Activated CD4-positive, alpha-beta T cell treated with anti-CD3 and anti-CD28 coated beads, Interleukin-2, amount 50 U/mL, for 24 hours (primary cell): Measurements from ENCODE around the gene CTCF.
"Not testable (repeated sequence)": the region's sequence is repeated elsewhere in the genome, so short reads cannot be mapped to it uniquely, and the experiment has no call there.

Source experiments
- DNase-seq, 2 donors: peaks; one replicate each; pipeline ENCODE4 v3.0.0-alpha.2; 2020; ENCODE audit warnings: low read depth in 1 of 2, low spot score in 1 of 2

Gene CTCF

DNA sequence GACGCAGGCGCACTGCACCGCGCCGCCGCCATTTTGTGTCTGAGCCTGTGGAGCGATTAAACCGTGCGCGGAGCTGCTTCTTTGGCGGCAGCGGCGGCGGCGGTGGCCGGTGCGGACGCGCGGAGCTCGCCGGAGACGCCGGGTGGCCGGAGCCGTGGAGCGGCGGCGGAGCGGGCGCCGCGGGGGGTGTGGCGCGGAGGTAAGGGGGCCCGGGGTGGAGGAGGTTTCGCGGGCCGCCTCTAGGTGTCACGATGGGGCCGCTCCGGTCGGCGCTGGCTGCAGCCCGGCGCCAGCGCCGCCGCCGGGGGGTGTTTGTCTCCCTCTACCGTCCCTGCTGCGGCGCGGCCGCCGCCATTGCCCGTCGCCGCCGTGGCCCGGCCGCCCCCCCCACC, at the start of gene CTCF:
Gene CTCF (plus strand): TSS at position 1 of the 392 bp plus-strand sequence. CDS start 48,307 bp downstream, outside the sequence.
- DNase-seq = peak in 1 of 2 donors; percentile 68

- not testable (repeated sequence) for DNase-seq
Observed at GRCh38 chr16:67513892-67514291, 48.4 kb upstream of the CTCF start.

GRCh38 chr16:67514382-67514828, 47.9 kb upstream of the CTCF start:
- DNase-seq = peak; percentile 54 to 71

- no peak for DNase-seq
Observed at GRCh38 chr16:67516296-67517154, 45.8 kb upstream of the CTCF start.

DNA sequence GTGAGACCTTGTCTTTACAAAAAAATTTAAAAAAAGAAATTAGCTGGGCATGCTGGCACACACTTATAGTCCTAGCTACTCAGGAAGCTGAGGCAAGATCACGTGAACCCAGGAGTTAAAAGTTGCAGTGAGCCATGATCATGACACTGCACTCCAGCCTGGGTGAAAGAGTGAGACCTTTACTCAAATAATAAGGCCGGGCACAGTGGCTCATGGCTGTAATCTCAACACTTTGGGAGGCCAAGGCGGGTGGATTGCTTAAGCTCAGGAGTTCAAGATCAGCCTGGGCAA, 45.2 kb upstream of the CTCF start:
- DNase-seq = no peak

DNA sequence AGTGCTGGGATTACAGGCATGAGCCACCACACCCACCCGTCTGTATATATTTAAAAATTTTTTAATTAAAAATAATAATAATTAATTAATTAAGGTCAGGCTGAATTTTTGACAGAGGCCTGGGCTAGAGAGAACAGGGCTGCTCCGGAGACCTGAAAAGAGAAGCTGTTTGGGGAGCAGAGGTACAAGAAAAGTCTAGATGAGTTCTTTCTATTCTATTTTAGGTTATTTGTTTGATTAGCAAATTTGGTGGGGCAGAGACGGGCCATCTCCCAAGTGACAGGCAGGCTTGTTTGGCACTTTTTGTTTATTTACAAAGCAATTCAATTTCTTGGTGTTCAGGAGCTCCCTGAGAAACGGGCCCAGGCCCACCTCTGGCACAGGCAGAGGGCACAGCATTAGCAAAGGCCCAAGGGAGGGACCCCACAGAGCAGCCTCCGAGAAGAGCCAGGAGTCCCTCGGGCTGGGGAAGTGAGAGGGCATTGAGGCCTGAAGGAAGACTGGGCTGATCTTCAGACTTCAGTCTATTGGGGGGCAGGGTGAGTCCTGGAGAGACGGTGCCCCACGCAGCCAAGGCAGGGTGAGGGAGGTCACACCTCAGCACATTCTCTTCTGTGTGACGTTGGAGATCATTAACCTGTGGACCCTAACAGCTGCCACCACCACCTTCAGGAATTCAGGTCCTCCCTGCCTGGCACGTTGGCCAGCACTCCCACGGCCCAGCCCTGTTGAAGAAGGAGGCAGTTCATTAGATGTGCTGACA, 44.5 kb upstream of the CTCF start:
- DNase-seq = no peak

GRCh38 chr16:67518676-67519075, 43.6 kb upstream of the CTCF start:
- no peak for DNase-seq

DNA sequence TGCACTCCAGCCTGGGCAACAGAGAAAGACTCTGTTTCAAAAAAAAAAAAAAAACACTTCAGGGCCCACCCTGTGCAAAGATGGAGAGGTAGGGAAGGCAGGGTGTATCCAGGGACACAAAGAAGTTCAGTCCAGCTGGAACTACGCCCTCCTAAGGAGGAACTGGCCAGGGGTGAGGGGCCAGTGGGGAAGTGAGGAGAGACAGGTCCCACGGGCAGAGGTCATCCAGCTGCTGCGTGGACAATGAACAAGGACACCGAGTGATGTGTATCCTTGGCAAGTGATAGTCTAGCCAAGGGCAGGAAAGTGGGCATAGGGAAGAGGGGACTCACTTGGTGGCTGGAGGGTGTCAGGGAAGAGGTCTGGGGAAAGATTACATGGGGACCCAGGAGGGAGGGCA, 43.1 kb upstream of the CTCF start:
- no peak for DNase-seq

DNA sequence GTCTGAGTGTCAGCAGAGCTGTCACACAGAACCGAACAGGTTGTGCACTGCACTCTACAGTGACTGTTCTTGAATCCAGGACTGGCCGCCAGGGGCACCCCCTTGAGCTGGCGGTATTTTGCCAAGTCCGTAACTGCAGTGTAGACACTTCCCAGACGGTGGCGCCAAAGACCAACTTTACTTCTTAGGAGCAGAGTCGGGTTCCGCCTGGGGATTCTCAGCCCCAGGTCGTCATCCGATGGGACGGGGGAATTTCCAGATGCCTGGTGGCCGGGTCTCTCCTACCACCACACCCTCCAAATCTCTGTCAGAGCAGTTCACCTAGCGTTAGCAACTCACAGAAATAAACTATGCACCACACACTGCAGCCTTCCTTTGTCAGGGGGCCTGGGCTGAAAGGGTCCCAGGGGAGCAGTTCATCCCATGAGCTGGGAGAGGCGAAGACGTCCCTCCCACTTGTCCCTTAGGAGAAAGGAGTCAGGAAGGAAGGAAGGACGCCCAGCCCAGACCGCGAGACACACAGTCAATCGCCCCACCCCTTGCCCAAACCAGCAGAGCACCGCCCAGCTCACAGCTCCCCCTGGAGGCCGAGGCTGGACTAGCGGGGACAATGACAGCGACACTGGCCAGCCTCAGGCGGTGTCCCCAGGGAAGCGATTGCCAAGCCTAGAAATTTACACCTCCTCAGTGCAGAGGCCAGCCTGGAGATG, 41.1 kb upstream of the CTCF start:
- peak; percentile 94 to 97 for DNase-seq

DNA sequence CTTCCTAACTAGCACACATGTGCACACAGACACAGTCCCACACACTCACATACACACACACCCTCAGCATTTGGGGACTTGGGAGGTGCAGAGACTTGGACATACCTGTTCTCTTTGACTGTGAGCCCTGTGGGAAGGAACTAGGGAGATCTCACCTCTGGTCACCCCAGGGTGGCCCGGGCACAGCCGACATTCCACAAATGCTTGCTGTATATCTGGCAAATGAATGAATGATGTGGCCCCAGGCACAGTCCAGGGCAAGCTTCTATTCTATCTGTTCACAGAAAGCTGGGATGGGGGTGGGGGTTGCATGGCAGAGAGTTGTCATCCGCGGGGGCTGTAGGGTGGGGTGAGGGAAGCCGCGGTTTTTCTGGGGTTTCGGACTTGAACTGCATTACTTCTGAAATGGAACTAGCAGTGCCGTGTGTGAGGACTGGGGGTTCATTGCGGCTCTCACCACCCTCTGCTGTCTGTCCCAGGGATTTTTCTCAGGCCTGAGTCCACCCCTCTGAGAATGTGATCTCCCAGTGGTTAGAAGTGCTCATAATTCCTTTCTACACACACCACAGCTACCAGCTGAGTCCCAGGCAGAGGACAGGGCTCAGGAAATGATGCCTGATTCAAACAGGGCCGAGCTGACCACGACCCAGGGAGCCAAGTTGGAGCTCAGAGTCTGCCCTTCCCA, 37.0 kb upstream of the CTCF start:
- DNase-seq = no peak

- DNase-seq = no peak
Observed at GRCh38 chr16:67526149-67526791, 36.1 kb upstream of the CTCF start.

DNA sequence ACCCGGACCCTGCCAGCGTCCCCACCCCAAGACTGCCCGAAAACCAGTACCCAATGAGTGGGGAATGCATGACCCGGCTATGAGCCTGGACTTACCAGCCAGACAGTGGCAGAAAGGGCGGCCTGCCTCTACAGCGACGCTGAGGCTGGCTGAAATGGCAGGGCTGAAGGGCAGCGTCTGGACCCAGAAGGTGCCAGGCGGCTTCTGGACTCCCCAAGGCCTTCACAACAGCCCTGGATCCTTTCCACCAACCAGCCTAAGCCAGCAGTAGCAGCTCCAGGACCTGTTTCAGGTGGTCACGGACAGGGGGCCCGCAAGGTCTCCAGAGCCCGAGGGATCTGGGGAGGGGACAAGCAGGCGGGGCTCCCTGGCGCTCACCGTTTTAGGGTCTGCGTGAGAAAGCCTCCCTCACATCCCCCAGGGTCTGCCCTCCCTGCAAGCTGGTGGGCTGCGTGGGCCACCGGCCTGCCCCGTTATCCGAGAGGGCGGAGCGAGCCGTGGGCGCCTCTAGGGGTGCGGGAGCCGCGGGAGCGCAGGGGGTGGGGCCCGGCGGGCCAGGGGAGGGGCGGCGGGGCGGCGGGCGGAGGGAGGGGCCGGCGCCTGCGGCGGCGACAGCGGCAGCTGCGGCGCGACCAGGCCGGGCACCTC, 34.0 kb upstream of the CTCF start, which contains the start of gene RIPOR1:
Gene RIPOR1 (plus strand): TSS at position 608 of the 648 bp plus-strand sequence. CDS start 9,618 bp downstream, outside the sequence.
- no peak for DNase-seq

DNA sequence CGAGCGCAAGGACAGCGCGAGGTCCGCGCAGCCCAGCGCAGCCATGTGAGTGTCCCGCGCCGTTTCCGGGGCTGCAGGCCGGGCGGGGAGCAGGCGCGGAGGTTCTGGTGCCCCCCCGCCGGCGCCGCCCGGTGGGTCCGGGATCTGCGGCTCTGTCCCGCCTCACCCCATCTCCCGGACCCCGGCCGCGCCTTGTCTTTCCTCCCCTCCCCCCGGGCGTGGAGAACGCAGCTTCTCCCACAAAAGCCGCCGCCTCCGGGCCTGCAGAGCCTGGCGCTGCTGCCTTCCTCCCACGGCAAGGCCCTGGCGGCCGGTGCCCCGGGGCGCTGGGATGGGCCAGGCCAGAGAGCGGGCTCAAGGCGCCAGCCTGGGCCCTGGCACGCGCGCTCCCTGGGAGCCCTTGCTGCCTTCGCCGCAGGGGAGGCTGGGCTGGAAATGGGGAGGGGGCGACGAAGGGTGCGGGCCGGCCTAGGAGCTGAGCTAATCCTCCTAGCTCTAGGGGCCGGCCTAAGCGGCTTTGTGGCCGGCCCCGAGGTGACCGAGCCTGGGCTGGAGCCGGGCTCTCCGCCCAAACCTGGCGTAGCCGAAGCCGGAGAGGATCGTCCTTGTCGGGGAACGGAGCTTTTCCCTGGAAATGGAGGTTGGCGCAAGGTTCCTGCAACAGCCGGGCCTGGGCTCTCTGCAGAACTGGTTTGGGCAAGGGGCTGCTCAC, 33.3 kb upstream of the CTCF start:
- DNase-seq = no peak

GRCh38 chr16:67529582-67530012, 32.7 kb upstream of the CTCF start:
- DNase-seq = no peak

GRCh38 chr16:67530013-67530939, 32.0 kb upstream of the CTCF start:
- DNase-seq = no peak

- no peak for DNase-seq
Observed at GRCh38 chr16:67531247-67531646, 31.1 kb upstream of the CTCF start.

DNA sequence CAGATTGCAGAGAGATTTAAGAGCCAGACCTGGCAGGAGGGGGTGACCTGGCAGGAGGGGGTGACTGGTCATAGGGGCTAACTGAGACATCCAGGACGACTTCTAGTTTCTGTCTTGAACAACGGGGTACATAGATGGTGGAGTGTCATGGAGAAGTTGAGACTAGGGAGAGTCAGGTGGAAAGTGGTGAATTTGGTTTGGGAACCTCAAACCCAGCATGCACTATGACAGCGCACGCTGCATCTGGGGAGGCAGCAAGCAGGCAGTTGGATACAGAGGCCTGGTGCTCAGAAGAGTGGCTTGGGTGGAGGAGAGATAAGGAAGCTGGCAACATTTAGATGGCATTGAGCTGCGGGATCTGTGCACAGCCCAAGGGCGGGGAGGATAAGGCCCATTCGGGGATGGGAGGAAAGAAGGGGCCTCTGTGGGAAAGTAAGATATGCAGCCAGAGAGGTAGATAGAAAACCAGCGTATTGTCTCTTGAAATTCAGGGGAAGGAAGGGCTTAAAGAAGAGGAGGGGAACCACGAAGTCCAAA, 29.2 kb upstream of the CTCF start:
- DNase-seq = no peak

GRCh38 chr16:67533987-67534386, 28.3 kb upstream of the CTCF start:
- DNase-seq = not testable (repeated sequence)
